Prostate gland (tissue), 2 donors: ENCODE results near the gene AUTS2. TPM values are rescaled to one million over a fixed set of nuclear protein-coding genes. Genes with fewer than 3 reads are reported as not detected.
"Not testable (repeated sequence)": the region's sequence is repeated elsewhere in the genome, so short reads cannot be mapped to it uniquely, and the experiment has no call there.

ENCODE experiments used
- DNase-seq: peaks from one replicate; pipeline ENCODE4 v3.0.0-alpha.2; 2019; ENCODE audit warnings: low spot score
- H3K27ac ChIP-seq, 2 donors: fragments of 200-600 bp; sonication (generic); 2 replicates each; pipeline ENCODE4 v1.5.1; 2017 to 2019
- H3K27me3 ChIP-seq: fragments of 200-600 bp; sonication (generic); replicated peaks from 2 replicates; pipeline ENCODE4 v1.5.1; 2019; ENCODE audit not compliant: insufficient read depth
- H3K36me3 ChIP-seq, 2 donors: fragments of 200-600 bp; sonication (generic); 1 replicate in 1 of 2; 2 replicates in 1 of 2; pipeline versions ENCODE4 v1.5.1 to v1.8.1; 2017 to 2019
- H3K4me1 ChIP-seq: fragments of 200-600 bp; sonication (generic); replicated peaks from 2 replicates; pipeline ENCODE4 v1.5.1; 2019
- H3K4me3 ChIP-seq, 2 donors: fragments of 200-600 bp; sonication (generic); 2 replicates each; pipeline ENCODE4 v1.5.1; 2017 to 2019
- H3K9me3 ChIP-seq: fragments of 200-600 bp; sonication (generic); 2 replicates; pipeline ENCODE4 v1.5.1; 2017
- POLR2A ChIP-seq: fragments of 450-650 bp; IDR thresholded peaks from one replicate; pipeline ENCODE4 v1.6.1; 2016; ENCODE audit warnings: antibody characterized with exemption, mild to moderate bottlenecking
- POLR2AphosphoS5 ChIP-seq: sonication (generic); formaldehyde crosslinking; IDR thresholded peaks from one replicate; pipeline ENCODE4 v1.6.1; 2017; ENCODE audit warnings: antibody characterized with exemption
- WGBS: methylation state at CpG from one replicate; pipeline ENCODE4 v1.1.5; 2018; 5-methylcytosine and 5-hydroxymethylcytosine counted together
- intact Hi-C: fragments of 100-400 bp; cut with DNase I; formaldehyde crosslinking; loops from one replicate; pipeline ENCODE4 v1.14.2; 2022
- total RNA-seq, 2 donors: library from RNA; depleted of rRNA; stranded (reverse); fragments of >200 nt; gene quantifications; one replicate each; pipeline ENCODE4 v1.1.0, GENCODE V29; 2016
- TF ChIP-seq, protein P1 (sequence below), 4 experiments: fragments of 200-600 bp in 2 of 4; fragments of 450-650 bp in 2 of 4; sonication (generic) in 2 of 4; IDR thresholded peaks; 1 replicate in 3 of 4; 2 replicates in 1 of 4; pipeline ENCODE4 v1.5.1; 2016 to 2019; ENCODE audit warnings: antibody characterized with exemption in 4 of 4, mild to moderate bottlenecking in 2 of 4, moderate library complexity in 2 of 4

Gene AUTS2
- total RNA-seq, 2 donors from 2014 or later, result 25.0 to 55.2 TPM

DNA sequence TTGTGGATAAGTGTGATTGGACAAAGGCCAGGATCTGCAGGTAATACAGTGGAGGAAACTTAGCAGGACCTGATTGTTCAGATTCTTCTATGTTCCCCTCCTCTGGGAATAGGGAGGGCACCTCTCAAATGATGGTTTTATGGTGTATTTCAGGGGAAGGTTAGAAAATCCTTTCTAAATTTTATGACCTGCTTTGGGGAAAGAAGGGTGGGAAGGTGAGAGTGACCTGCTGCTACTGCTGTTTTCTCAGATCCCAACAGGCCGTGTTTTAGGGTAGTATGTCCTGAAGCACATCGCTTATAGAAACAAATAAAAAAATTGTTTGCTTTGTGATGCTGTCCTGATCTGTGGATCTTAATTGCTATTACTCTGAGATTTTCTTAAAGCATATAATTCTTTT, 1129.6 kb downstream of the AUTS2 start:
- DNase-seq, result peak; percentile 61
- 45% methylated on average over 2 of the region's 2 CpGs for WGBS
- H3K27me3 ChIP-seq, result no peaks in the 10 kb centered on the region
- peak overlapping the region in 1 of 2 donors; percentile 11 for H3K27ac ChIP-seq
- no peaks in the 10 kb centered on the region for H3K36me3 ChIP-seq
- TF ChIP-seq POLR2AphosphoS5 (peak; percentile 43), POLR2A (no peak)
- TF ChIP-seq, protein P1, sequence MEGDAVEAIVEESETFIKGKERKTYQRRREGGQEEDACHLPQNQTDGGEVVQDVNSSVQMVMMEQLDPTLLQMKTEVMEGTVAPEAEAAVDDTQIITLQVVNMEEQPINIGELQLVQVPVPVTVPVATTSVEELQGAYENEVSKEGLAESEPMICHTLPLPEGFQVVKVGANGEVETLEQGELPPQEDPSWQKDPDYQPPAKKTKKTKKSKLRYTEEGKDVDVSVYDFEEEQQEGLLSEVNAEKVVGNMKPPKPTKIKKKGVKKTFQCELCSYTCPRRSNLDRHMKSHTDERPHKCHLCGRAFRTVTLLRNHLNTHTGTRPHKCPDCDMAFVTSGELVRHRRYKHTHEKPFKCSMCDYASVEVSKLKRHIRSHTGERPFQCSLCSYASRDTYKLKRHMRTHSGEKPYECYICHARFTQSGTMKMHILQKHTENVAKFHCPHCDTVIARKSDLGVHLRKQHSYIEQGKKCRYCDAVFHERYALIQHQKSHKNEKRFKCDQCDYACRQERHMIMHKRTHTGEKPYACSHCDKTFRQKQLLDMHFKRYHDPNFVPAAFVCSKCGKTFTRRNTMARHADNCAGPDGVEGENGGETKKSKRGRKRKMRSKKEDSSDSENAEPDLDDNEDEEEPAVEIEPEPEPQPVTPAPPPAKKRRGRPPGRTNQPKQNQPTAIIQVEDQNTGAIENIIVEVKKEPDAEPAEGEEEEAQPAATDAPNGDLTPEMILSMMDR (IDR thresholded peaks at IDR 0.05), result no peak
- H3K4me1 ChIP-seq, result no peaks in the 10 kb centered on the region
- H3K9me3 ChIP-seq, result no peaks in the 10 kb centered on the region
- intact Hi-C loops, result no loop called here
- no peak overlapping the region for H3K4me3 ChIP-seq

DNA sequence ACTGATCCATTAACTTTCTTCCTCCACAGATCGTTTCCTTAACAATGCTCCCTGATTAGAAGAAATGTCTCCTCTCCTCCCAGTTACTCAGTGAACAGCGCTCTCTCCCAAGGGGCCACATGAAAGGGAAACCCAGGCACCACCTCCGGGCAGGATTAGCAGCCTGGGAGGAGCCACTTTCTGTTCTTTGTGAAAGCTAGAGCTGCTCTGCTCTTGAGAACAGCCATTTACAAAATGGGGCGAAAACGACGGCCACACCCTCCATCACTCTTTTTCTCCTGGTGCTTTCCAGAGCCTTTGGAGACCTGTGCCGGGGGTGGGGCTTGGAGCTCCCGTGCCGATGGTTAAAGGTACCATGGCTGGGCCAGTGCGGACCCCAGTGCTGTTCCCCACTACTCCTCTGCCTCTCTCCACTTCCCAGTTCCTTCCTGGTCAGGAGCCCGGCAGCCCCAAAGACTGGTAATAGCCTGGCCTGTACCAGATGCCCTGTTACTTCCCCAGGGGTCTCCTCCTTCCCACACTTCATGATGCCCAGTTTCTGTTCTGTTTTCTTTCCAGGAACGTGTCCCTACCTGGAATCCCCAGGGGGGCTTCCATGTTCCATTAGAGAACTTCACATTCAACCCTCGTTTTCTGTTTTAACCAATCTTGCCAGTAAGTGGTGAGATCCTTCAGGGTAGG, 1130.7 kb downstream of the AUTS2 start:
- Histone ChIP-seq H3K27me3 (no peaks in the 10 kb centered on the region), H3K27ac (peak overlapping the region; percentile 32 to 52), H3K4me3 (no peak overlapping the region), H3K9me3 (no peaks in the 10 kb centered on the region), H3K4me1 (no peaks in the 10 kb centered on the region), H3K36me3 (no peaks in the 10 kb centered on the region)
- intact Hi-C loops, result no loop called here
- TF ChIP-seq, protein P1 (IDR thresholded peaks at IDR 0.05), result no peak
- no peak for TF ChIP-seq POLR2A
- TF ChIP-seq POLR2AphosphoS5, result no peak
- DNase-seq, result no peak
- WGBS, result 32% methylated on average over 13 of the region's 13 CpGs

DNA sequence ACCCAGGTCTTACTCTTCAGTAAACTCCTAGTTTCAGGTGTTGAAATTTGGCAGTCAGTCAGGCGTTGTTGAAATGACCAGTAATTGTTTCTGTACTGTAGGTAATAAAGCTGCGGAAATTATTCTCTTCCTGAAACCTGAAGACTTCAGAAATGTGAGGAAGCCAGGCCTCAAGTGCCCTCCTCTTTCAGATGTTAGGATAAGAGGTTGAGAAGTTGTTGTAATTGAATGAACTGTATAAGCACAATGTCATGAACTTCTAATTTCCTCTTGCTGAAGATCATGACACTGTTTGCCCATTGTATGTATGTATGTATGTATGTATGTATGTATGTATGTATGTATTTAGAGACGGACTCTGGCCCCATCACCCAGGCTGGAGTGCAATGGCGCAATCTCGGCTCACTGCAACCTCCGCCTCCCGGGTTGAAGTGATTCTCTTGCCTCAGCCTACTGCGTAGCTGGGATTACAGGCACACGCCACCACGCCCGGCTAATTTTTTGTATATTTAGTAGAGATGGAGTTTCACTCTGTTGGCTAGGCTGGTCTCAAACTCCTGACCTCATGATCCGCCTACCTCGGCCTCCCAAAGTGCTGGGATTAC, 1131.4 kb downstream of the AUTS2 start:
- H3K4me3 ChIP-seq, H3K4me1 ChIP-seq, intact Hi-C loops, H3K27me3 ChIP-seq, H3K36me3 ChIP-seq, H3K9me3 ChIP-seq: not testable (repeated sequence)
- peak; percentile 46 for DNase-seq
- WGBS, result 88% methylated on average over 13 of the region's 13 CpGs
- peak overlapping the region; percentile 32 to 52 for H3K27ac ChIP-seq
- TF ChIP-seq POLR2AphosphoS5, result peak; percentile 28

DNA sequence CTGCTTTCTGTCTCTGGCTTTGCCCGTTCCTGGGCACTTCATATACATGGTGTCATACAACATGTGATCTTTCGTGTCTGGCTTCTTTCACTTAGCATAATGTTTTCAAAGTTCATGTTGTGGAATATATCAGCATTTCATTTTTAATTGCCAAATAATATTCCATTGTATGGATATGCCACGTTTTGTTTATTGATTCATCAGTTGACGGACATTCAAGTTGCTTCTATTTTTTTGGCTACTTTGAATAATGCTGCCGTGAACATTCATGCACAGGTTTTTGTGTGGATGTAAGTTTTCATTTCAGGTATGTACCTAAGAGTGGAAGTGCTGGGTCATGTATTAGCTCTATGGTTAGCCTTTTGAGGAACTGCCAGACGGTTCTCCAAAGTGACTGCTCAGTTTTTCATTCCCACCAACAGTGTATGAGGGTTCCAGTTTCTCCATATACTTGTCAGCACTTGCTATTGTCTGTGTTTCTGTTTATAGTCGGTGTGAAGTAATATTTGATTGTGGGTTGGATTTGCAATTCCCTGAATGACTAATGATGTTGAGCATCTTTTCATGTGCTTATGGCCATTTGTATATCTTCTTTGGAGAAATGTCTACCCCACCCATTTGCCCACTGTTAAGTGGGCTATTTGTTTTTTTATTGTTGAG, 1132.3 kb downstream of the AUTS2 start:
- TF ChIP-seq POLR2AphosphoS5 (no peak), POLR2A (no peak)
- TF ChIP-seq, protein P1 (IDR thresholded peaks at IDR 0.05), result no peak
- Histone ChIP-seq H3K9me3 (no peaks in the 10 kb centered on the region), H3K36me3 (no peaks in the 10 kb centered on the region), H3K27me3 (no peaks in the 10 kb centered on the region), H3K4me1 (no peaks in the 10 kb centered on the region), H3K27ac (no peak overlapping the region), H3K4me3 (no peak overlapping the region)
- intact Hi-C loops, result no loop called here
- WGBS, result 93% methylated on average over 7 of the region's 7 CpGs
- no peak for DNase-seq

DNA sequence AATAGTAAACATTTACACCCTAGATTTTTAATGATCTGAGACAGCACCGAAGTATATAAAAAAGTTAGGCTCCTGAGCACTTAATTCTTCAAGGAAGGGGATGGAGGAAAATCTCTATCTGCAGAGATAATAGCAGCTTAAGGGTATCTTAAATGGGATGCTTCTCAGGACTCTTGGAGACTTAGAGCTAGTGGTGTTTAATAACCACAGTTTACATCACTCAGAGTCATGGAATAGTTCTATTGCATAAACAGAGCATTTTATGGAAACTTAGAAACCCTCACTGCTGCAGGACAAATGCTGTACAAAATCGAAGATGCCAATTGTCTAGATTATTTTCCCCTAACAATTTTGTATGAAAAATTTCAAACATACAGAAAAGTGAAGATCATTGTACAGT, 1134.8 kb downstream of the AUTS2 start:
- Histone ChIP-seq H3K9me3 (no peaks in the 10 kb centered on the region), H3K27me3 (no peaks in the 10 kb centered on the region), H3K36me3 (no peaks in the 10 kb centered on the region), H3K27ac (no peak overlapping the region), H3K4me3 (no peak overlapping the region), H3K4me1 (no peaks in the 10 kb centered on the region)
- intact Hi-C loops, result no loop called here
- no peak for TF ChIP-seq POLR2A
- TF ChIP-seq, protein P1 (IDR thresholded peaks at IDR 0.05), result no peak
- no peak for TF ChIP-seq POLR2AphosphoS5
- WGBS, result 77% methylated on average over 2 of the region's 2 CpGs
- no peak for DNase-seq
